Measurements from ENCODE around the gene HSD11B2.

The HSD11B2 gene

DNA sequence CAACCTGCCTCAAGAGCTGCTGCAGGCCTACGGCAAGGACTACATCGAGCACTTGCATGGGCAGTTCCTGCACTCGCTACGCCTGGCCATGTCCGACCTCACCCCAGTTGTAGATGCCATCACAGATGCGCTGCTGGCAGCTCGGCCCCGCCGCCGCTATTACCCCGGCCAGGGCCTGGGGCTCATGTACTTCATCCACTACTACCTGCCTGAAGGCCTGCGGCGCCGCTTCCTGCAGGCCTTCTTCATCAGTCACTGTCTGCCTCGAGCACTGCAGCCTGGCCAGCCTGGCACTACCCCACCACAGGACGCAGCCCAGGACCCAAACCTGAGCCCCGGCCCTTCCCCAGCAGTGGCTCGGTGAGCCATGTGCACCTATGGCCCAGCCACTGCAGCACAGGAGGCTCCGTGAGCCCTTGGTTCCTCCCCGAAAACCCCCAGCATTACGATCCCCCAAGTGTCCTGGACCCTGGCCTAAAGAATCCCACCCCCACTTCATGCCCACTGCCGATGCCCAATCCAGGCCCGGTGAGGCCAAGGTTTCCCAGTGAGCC lies 5.8 kb downstream of the HSD11B2 start:
- DNase-seq = no peak

DNA sequence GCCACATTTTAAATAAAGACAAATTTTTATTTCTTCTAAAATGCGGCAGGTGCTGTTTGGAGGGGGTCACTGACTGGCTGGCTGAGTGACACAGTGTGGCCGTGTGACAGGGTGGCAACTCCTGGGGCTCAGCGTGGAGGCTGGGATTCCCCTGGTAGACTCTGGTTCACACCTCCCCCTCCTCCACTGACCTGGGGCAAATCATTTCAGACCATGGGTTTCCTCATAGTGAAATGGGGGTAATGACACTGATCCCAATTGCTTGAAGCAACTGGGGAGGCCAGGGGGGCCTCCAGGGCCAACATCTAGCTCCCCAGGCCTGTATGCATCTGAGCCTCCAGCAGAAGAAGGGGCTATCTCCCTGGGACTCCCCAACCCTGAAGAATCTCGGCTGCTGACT lies 6.6 kb downstream of the HSD11B2 start:
- no peak for DNase-seq

DNA sequence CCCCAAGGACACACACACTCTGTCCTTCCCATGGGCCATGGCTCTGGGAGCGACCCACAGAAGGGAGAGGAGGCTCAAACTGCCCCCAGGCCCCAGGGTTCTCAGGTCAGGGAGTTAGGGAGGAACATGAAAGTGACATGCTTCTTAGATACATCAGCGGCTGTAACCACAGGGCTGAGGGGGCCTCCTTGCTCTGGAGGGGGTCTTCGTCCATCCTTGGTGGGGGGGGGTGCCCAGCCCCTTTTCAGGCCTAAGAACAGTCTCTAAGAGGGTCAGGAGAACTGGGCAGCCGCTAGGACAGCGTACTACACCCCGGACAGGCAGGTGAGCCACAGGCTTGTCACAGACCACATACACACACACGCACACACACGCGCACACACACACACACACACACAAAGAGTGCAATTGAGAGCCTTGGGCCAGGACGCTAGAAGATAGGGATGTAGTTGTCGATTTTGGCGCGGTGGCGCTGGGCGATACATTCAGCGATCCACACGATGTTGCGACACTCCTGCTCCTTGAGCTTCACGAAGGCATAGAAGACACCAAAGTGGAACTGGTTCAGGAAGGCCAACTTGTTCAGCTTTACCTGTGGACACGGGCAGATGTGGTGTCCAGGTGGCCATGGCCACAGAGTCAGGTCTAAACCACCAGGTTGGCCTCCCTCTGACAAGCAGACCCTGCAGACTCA lies 7.3 kb downstream of the HSD11B2 start:
- no peak for DNase-seq

DNA sequence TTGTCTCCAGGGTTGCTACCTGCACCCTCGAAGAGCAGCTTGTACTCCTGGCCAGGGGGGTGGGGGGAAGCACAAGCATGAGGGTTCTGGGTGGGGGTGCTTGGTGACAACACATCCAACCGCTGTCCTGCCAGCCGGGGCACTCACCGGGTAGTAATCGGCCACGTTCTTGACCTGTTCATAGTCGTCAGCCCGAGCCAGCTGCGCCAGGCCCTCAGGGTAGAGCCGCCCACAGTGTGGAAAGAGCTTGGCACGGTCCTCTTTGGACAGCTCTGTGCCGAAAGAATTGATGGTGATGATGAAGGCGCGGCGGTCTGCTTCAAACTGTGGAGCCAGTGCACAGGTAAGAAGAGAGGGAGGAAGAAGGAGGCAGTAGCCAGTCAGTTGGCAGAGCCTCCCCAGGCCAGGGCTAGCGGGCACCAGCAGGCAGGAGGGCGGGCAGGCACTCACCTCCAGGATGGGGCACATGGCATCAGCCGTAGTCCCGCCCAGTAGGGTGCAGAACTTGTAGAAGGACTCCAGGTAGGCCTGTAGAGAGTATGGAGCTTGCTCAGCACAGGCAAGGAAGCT lies 8.0 kb downstream of the HSD11B2 start:
- DNase-seq = no peak

DNA sequence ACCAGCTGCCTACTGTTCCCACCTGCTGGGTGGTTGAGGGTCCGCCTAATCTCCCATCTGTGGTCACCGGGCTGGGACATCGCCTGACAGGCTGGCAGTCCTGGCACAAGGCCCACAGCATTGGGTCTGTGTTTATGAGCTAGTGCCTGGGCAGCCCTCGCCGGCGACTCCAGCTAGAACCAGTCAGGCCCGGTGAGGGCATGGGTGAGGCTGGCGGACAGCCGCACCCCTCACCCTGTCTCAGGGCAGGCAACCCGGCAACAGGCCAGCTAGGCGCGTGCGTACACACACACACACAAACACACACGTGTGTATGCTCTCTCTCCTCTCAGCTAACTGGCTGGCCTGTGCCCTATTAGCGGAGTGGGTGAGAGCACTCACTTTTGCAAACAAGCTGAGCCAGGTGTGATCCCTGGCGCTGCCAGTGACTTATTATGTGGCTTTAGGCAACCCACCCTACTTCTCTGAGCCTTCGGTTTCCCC lies 10.4 kb downstream of the HSD11B2 start:
- peak; percentile 21 for DNase-seq

DNA sequence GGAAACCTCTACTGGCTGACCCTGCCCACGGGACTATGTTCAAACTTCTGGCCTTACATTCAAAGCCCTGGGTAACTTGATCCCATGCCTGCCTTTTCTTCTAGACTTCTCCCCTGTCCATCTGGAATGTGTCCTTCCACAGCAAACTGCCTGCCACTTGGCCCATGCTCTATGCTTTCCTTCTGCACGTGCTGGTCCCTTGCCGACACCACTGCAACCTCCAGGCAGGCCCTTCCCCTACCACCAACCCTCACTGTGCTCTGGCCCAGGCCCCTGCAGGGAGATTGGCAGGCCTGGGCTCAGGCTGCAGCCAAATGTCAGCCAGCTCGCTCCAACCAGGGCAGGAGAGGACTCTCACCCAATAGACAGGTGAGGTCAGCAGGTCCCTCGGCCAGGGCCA lies 11.0 kb downstream of the HSD11B2 start:
- no peak for DNase-seq

DNA sequence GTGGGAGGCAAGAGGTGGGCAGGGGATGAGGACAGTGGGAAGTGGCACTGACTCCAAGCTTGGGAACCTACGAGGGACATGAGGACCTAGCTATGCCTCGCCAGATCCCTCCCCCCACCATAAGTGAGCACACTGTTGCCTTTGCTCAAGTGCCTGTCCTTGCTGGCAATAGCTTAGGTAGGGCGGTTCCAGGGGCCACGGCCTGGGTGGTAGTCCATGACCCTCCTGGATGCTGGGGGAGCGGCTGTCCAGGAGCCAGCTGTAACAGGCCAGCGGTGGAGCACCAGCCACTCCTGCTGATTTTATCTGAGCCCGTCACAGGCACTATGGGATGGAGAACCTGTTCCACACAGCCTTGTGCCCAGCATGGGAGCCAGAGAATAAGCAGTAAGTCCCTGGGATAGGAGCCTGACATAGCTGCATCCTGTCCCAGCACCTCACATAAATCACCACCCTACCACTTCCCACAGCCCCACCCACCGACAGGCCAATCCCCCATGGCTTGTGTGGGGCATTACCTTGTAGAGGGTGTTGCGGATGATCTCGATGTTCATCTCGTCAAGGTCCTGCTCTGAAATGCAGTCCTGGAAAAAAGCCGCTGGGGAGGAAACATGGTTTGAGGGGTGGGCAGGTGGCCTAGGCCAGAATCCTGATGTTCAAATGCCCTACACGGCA lies 11.8 kb downstream of the HSD11B2 start:
- no peak for DNase-seq

DNA sequence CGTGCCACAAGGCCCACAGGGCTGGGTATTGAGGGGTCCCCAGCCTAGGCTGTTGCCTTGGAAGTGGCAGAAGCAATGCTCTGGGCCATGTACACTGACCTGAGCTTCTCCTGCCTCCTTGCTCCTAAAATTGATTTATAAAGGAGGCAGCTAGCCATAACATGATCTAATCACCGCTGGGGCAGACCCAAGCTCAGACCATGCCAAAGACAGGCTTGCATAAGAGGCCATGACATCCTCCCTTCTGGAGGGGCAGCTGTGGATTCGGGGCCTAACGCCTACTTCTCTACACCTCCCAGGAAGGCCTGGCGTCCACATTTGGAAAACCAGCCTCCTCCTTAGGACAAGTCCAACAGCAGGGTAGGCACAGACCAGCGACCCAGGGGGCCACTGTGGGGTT lies 12.3 kb downstream of the HSD11B2 start:
- DNase-seq = no peak

DNA sequence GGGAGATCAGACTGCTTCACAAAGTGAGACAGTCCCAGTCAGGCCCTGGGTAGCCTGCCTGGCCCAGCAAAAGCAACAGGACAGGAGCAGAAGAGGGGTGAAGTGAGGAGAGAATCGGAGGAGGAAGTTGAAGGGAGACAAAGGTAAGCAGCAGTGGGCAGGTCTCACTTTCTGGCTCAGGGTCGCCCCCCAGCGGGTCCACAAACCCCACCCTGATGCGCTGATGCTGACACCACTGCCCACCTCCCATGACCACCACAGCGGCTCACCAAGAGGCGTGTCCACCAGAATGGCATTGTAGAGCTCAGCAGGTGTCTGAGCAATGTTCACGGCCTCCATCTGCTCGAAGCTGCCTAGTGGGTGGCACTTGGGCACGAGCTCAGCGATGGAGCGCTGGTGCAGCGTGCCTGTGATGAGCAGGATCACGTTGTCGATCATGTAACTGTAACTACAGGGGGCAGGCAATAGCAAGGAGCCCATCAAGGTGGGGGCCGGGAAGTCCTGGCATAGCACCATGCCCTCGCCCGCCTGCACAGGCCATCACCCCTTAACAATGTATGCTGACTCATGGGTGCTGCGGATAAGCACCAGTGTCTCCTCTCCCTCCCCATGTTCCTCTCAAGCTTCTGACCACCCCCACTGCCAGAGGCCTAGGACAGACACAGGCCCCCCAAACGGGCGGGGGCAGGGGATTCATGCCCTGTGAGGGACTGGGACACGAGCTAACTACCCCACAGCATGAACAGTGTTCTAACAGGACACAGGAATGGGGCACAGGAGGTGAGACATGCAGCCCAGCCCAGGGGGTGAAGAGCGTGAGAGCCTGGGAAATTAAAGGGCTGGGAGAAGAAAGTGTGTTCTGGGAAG lies 13.6 kb downstream of the HSD11B2 start:
- DNase-seq = no peak

DNA sequence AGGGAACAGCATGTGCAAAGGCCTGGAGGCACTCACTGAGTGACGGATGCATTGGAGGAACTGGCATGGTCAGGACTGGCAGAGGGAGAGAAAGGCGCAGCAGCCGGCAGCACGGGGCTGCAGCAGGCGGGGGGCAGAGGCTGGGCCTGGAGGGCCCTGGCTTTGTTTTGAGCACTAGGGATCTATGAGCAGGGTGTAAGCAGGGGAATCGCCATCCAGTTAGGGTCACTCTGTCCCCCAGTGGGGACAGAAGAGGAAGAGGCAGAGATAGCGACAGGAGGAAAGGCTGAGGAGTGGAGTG lies 14.2 kb downstream of the HSD11B2 start:
- DNase-seq = no peak

DNA sequence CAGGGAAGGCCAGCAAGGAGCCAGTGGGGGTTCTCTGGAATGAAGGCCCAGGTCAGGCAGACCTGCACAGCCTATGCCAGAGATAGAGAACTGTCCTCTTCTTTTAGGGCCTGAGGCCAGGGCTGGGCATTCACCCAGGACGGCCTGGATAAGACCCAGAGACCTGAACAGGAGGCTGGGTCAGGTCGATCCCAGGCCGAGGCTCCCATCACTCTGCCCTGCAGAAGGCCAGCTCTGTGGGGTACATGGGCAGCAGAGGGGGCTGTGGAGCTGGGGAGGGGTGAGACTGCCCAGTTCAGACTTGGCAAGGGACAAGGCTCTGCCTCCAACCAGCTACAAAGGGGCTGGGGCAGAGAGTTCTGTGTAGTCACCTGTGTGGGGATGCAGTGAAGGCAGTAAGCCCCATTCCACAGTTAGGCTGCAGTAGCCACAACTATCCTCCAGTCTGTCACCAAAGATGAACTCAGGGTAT lies 14.6 kb downstream of the HSD11B2 start:
- no peak for DNase-seq

DNA sequence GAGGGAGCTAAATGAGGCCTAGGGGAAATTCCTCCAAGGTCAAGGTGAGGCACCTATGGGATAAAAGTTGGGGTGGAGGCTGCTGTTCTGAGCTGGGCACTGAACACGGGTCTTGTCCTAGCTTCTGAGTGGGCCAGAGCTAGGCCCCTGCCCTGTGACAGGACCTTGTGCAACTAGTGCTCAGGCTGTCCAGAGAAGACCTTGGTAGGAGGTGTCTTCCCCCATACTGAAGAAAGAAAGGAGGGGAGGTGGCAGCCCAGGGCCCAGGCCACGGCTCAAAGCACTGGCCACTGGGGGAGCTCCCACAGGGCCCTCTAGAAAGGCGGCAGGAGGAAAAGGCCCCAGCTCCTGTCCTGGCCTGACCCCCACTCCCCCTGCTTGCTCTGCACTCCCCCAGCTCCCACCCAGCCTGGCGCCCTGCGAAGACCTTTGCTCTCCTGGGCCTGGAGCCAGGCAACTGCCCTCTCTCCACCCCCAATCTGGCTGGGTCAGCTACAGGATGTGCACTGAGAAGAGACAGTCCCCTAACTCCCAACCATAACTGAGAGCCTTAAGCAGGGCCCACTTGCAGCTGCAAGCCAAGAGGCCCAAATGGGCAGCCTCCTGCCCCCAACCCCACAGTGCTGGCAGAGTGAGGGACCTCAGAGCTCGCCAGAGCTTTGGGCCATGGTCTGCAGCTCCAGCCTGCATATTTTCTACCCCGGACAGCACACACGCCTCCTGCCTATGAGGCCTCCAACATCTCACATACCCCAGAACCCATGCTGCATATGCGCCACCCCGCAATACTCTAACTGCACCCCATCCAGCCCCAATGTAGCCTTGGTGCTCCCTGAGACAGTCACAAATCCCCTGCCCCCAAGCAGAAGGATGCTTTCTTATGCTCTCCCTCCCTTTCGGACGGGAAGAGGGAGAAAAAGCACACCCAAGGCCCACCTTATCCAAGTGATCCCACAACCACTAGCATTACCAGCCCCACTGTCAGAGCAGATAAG lies 15.3 kb downstream of the HSD11B2 start:
- no peak for DNase-seq

DNA sequence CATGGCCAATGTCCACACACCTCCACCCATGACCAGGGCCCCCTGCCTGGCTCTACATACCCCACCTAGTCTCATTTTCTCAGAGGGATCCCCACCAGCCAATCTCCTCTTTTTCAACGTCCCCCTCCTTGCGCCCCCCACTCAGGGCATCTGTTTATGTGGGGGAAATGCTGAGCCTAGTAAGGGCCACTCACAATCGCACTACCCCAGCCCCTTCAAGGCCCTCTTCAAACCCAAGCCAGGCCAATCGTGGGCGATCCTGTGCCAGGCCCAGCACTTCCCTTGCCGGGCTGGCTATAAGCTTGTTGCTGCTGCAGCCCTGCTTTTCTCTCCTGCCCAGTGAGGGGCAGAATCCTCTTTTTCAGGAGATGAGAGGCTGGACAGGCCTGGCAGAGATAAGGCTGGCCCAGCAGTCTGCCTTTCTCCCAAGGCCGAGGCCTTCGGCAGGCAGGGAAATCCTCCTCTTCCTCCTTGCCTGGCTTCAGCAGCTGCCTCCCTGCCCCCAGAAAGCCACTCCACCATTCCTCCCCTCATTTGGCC lies 16.1 kb downstream of the HSD11B2 start:
- DNase-seq = no peak

DNA sequence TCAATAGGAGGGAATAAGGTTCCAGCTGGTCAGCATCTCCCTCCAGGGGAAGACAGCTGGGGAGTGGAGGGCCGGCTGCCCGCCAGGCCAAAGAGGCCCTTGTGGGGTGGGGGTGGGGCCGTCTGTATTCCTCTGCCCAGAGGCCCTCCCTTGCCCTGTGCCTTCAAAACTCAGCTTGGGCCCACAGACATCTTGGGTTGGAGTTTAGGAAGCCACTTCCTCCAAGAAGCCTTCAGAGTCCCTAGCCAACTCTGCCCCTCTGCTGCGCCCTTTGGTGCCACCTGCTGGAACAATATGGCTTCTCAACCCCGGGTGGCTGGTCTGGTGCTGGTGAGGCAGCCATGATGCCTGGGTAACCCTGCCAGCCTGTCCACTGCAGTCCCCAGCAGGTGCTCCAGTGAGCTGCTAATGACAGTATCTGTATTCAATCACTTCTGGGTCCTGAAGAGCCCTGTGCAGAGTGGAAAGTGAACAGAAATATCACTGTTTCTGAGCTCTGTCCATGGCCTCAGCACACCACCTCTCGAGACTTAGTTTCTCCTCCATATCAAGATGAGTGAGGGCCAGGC lies 16.7 kb downstream of the HSD11B2 start:
- no peak for DNase-seq

DNA sequence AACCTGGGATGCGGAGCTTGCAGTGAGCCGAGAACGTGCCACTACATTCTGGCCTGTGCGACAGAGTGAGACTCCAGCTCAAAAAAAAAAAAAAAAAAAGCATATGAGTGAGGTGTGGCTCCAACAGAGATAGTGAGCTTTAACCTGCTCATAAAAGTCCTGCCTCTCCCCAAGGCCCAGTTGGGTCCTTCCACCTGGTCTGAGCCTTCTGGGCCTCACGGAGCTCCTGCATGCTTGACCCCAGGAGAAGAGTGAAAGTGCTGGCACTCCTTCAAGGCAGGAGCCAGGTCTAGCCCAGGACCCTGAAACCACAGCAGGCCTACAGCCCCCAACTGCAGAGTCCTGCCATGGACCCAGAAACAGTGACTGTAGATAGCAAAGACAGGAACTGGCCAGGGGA lies 17.7 kb downstream of the HSD11B2 start:
- DNase-seq = no peak

DNA sequence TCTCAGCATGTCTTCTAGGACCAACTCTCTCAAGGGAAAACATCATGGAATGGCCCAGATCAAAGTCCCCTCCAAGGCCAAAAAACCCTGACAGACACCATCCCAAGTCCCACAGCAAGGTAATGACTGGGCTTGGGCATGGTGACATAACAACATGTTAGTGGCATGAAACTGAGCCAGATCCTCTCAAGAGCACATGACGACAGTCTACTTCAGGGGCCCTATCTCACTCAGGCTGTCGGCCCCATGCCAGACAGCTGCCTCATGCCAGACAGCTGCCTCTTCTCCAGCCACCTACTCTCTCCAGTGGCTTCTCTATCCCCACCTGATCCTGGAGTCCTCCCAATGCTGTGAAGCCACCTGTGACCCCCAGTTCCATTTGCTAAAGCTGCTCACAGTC lies 18.4 kb downstream of the HSD11B2 start:
- no peak for DNase-seq

DNA sequence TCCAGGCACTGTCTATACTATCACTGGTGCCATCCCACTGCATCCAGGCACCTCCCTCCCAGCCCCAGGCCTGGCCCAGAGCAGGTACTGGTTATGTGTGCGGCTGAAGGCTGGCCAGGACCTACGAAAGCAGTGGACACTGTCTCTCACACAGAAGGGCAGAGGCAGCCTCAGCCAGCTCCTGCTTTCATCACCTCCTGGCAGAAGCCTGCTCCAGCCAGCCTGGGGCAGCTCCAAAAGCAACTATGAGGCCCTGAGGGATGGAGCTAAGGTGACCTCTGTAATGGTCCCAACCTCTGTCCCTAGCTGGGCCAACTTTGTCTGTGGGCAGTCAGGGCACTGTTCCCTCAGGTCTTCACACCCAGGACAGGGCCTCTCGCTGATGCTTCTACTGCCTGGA lies 18.8 kb downstream of the HSD11B2 start:
- DNase-seq = no peak

DNA sequence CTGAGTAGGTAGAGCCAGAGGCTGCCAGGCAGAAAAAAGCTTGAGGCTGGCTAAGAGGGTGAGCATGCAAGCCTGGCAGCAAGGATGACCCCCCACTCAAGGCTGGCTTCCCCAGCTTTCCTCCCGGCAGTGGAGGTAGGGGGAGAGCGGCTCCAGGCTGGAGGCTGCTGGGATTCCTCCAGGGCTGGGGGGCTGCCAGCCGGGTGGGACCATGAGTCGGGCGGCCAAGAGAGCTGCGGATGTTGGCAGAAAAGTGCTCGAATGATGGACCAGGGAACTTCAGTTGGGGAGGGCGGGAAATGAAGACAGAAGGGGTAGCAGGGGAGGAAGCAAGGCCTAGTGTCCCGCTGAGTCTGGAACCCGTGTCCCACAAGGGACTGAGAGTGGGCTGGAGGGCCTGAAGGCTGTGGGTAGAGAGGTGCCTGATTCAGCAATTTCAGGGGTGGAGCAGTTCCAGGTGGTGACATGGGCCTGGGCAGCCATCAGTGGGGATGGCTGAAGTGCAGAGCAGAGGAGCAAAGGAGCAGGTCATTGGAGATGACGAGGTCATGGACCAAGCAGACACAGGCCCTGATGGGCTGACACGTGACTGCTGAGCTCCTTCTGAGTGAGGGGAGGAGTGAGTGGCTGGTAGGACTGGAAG lies 20.3 kb downstream of the HSD11B2 start:
- DNase-seq = no peak

DNA sequence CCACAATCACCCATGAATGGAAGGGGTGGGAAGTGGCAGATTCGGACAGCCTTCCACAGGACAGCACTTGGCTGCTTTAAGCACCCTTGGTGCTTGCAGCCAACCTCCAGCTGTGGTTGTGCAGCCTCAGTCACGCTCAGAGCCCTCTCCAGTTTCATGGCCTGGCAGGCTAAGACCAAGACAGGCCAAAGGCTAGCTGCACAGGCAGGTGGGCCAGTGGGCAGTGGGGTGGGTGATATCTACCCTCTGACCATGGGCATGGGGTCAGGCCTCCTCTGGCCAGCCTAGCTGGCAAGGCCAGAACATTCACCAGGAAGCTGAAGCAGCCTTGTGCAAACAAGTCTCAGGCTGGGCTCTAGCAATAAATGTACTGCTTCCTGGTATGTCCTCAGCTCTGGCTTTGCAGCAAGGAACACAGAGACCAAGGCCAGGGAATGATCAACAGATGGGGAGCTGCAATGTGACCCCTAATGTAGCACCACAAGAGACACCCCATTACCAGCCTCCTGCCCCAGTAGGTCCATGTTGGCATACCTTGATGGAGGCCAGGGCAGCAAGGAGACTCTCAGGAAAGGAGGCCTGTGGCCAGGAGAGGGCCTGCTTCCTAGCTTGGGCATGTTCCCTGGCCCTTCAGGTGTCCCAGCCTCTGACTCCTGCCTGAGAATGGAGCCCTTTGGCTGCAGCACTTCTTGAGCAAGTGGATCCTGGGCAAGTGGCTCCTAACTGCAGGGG lies 20.9 kb downstream of the HSD11B2 start:
- DNase-seq = no peak

DNA sequence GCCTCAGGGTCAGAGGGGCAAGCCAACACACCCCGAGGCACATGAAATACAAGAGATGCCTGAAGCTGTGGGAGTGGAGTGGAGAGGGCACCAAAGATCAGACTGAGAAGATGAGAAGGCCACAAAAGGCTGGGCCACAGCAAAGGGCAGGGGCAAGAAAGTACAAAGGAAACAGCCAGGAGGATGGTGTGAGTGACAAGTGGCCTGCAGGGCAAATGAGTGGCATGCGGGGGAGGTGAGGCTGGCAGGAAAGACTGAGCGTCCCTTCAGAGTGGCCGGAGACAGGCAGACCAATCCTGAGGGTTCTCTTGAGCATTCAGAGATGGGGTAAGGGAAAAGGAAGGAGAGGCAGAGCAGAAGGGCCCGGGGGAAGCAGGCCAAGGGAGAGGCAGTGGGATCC lies 23.2 kb downstream of the HSD11B2 start:
- DNase-seq = no peak

All from NCI-H774 (cell line).